GM21381 (cell line): ENCODE measurements around the gene SPSB2.

Experiments used
- ATAC-seq: cut with Tn5 transposase; IDR thresholded peaks from one replicate; pipeline ENCODE4 v1.9.1; 2021; ENCODE audit warnings: mild to moderate bottlenecking, moderate library complexity; ENCODE audit not compliant: unreplicated experiment

SPSB2 gene

GRCh38 chr12:6834873-6835272 lies 38.2 kb downstream of the SPSB2 start:
- no peak for ATAC-seq

DNA sequence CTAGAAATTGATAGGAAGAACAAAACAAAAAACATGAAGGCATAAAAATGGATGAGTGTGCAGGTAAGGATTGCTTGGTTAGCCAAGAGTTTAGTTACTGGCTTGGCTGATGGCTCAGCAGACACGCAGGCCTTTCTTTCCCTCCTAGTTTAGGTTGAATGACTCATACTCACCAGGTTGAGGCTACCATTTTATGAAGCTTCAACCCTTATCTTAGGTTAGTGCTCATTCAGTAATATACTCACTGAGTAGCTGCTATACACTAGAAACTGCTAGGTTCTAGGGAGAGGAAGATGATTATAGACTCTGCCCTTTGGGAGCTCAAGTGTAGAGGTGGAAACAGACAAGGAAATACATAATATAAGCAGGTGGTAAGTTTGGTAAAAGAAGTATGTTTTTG lies 38.8 kb downstream of the SPSB2 start:
- no peak for ATAC-seq

DNA sequence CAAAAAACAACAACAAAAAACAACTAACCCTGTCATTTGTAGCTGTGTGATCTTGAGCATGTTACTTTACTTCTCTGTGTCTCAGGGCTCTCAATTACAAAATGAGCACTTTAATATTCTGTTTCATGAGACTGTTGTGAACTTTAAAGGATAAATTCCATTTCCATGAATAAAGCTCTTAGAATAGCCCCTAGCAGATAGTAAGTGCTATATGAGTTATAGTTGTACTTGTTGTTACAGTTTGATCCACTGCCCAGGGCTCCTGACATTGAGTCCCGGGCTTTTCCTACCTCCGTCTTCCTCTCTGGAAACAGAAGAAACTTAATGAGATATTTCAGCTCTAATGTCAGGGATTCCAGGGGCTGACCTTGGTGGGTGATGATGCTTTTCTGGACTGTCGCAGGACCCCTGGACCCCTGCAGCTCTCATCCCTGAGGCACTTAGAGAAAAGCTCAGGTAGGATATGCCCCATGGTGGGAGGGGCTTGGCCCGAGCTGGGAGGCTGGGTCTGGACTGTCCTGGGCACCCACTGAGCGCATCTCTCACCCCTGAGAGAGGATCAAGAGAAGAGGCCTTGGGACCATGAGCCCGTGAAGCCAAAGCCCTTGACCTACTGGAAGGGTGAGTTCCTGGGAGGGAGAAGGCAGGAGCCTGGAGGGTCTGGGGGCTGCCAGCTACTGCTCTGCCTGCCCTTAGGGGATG lies 39.8 kb downstream of the SPSB2 start:
- no peak for ATAC-seq

GRCh38 chr12:6832125-6832524 lies 41.0 kb downstream of the SPSB2 start:
- no peak for ATAC-seq

GRCh38 chr12:6831450-6831995 lies 41.6 kb downstream of the SPSB2 start:
- no peak for ATAC-seq

DNA sequence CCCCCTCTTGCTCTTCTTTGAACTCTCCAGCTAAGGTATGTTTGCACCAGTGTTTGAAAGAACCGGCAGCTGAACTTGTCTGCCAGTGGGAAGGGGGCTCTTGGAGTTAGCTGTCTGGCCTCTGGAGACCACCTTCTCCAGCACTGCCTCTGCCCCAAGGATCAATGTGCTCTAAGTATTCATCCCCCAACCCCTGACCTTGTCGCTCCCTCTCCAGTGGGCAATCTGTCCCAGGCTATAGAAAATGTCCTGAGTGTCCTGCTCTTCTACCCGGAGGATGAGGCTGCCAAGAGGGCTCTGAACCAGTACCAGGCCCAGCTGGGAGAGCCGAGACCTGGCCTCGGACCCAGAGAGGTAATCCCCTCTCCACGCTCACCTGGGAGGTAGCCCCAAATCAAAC lies 42.1 kb downstream of the SPSB2 start:
- no peak for ATAC-seq

- ATAC-seq: no peak
Measured at GRCh38 chr12:6830286-6830890, 42.7 kb downstream of the SPSB2 start.

- no peak for ATAC-seq
Measured at GRCh38 chr12:6829536-6830220, 43.4 kb downstream of the SPSB2 start.

DNA sequence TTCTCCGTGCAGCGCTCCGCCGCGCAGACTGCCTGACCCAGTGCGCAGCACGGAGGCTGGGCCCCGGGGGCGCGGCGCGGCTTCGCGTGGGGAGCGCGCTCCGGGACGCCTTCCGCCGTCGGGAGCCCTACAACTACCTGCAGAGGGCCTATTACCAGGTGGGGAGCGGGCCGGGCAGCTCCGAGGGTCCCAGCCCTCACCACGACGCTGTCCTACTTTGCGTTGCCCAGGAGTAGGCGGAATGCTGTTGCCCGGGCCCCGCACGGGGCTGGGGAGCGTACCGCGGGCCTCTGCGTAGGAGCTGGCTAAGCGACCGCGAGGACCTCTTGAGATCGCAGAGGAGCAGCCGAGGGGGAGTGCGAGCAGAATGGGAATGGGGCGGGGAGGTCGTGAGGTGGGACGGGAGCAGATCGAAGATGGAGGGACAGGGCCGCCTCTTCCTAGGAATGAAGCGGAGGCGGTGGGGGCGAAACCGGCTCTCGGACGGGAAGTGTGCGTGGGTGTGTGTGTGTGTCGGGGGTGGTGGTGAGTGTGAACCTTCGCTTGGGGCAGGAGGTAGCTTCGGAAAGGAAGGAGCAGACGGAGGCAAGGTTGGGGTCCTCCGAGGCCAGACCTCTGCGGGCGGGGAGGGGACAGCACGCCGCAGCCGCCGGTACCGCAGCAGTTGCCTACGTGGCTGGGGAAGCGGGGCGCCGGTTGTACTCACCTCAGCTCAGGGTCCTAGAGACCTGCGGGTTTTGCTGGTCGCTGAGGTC lies 44.1 kb downstream of the SPSB2 start:
- no peak for ATAC-seq

GRCh38 chr12:6827982-6828780 lies 44.9 kb downstream of the SPSB2 start, which contains the start of gene P3H3:
TSS of gene P3H3 (plus strand) at chr12:6828407. CDS start at chr12:6828441, 34 bp downstream.
- ATAC-seq: no peak

GRCh38 chr12:6827437-6827911 lies 45.6 kb downstream of the SPSB2 start:
- no peak for ATAC-seq

DNA sequence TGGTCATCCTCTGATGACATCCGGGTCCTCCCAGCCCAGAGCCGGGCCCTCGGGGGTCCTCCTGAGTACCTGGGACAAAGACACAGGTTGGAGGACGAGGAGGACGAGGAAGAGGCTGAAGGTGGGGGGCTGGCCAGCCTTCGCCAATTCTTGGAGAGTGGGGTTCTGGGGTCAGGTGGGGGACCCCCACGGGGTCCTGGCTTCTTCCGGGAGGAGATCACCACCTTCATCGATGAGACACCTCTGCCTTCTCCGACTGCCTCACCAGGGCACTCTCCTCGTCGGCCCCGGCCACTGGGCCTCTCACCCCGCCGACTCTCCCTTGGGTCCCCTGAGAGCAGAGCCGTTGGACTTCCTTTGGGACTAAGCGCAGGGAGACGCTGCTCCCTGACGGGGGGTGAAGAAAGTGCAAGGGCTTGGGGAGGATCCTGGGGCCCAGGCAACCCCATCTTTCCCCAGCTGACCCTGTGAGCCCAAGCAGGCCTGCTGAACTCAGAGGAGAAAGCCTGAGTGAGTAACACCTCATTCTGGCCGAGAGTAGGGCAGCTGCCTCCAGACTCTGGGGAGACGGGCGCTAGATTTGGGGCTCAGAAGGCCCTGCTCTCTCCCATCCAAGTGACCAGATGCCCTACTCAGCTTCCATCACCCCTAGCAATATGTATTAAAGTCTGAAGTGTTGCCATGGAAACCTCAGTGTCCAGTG lies 46.2 kb downstream of the SPSB2 start:
- no peak for ATAC-seq

- ATAC-seq: no peak
Measured at GRCh38 chr12:6826125-6826733, 46.9 kb downstream of the SPSB2 start.

DNA sequence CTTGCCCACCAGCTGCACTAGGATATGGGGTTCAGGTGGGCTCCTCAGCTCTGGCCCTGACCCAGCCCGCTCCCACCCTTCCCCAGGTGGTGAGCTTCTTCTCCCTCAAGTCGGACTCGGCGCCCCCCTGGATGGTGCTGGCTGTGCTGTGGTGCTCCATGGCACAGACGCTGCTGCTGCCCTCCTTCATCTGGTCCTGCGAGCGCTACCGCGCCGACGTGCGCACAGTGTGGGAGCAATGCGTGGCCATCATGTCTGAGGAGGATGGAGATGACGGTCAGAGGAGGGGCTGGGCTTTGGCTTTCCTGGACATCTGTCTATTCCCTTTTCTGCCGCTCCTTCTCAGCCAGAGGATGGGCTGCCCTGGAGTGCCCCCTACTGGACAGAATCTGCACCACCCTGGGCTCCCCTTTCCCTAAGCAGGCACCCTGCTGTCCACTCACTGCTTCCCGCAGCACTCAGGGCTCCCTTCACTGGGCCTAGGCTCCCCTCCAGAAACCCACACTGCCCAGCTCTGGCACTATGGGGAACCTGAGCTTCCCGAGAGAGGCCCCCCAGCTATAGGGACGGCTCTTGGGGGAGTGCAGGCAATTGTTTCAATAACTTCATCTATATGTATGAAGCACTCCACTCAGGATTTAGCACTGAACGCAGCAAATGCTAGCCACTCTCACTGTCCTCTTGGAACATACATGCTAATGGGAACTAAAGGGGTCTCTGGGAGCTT lies 47.5 kb downstream of the SPSB2 start:
- ATAC-seq: no peak

GRCh38 chr12:6824901-6825381 lies 48.2 kb downstream of the SPSB2 start:
- ATAC-seq: no peak

GRCh38 chr12:6824085-6824775 lies 48.9 kb downstream of the SPSB2 start:
- no peak for ATAC-seq

- no peak for ATAC-seq
Measured at GRCh38 chr12:6823182-6824084, 49.7 kb downstream of the SPSB2 start.
